HCT116 (cell line): ENCODE data around the gene VDAC1. TPM values are rescaled to one million over a fixed set of nuclear protein-coding genes. Genes with fewer than 3 reads are reported as not detected.

Experiments
- ATAC-seq: fragments of 200-7000 bp; cut with Tn5 transposase; 2 replicates; pipeline ENCODE4 v1.9.1; 2020; ENCODE audit warnings: mild to moderate bottlenecking, moderate library complexity
- BruUV-seq: library from RNA; stranded (reverse); fragments of 400-500 nt; replicated peaks from 2 replicates; lab custom pipeline; 2021; lab: Mats Ljungman, UMichigan
- CTCF ChIA-PET: fragments of 300-600 bp; sonication (Branson Sonifier 250); formaldehyde crosslinking; loops from one replicate; lab custom pipeline; 2021; ENCODE audit warnings: antibody characterized with exemption; lab: Charles Lee
- POLR2A ChIA-PET: fragments of 300-600, 350-600 bp; sonication (Branson Sonifier 250); formaldehyde crosslinking; loops from one replicate; lab custom pipeline; 2021; ENCODE audit warnings: antibody characterized with exemption; lab: Charles Lee
- RAD21 ChIA-PET, 2 experiments: fragments of 300-600 bp; sonication (Branson Sonifier 250); formaldehyde crosslinking; loops; one replicate each; lab custom pipeline; 2023; ENCODE audit warnings: low total read pairs in 2 of 2; ENCODE audit not compliant: uncharacterized antibody in 2 of 2, unreplicated experiment in 2 of 2, low non-redundant PET in 1 of 2; lab: Charles Lee
- DNase-seq: peaks from one replicate; pipeline ENCODE4 v3.0.0-alpha.2; 2010; ENCODE audit warnings: low read depth, low spot score
- H2AFZ ChIP-seq: fragments of 200-600 bp; shearing (Covaris generic), sonication (generic); 2 replicates; pipeline ENCODE4 v1.6.1; 2017; ENCODE audit warnings: low read depth, mixed run types, mixed read lengths, antibody characterized with exemption, low read length; ENCODE audit not compliant: poor library complexity, severe bottlenecking
- H3K27ac ChIP-seq: 2 replicates; pipeline ENCODE4 v1.5.1; 2012; ENCODE audit warnings: low read depth, low read length
- H3K27me3 ChIP-seq: fragments of 200-600 bp; sonication (generic); 2 replicates; pipeline ENCODE4 v1.6.1; 2016; ENCODE audit warnings: mixed run types, low read length, mixed read lengths; ENCODE audit not compliant: insufficient read depth
- H3K36me3 ChIP-seq, 2 experiments: fragments of 200-500 bp in 1 of 2; fragments of 200-600 bp in 1 of 2; sonication (Bioruptor generic) in 1 of 2; sonication (generic) in 1 of 2; 2 replicates each; pipeline versions ENCODE4 v1.5.1 to v1.6.1; 2014 to 2016; ENCODE audit warnings: low read length in 2 of 2, inconsistent platforms in 1 of 2, mixed read lengths in 1 of 2, mixed run types in 1 of 2; ENCODE audit not compliant: insufficient read depth in 2 of 2, control insufficient read depth in 1 of 2
- H3K4me1 ChIP-seq, 2 experiments: fragments of 200-600 bp in 1 of 2; sonication (generic) in 1 of 2; 2 replicates each; pipeline versions ENCODE4 v1.5.1 to v1.6.1; 2012 to 2017; ENCODE audit warnings: low read length in 2 of 2, inconsistent platforms in 1 of 2, mild to moderate bottlenecking in 1 of 2, mixed read lengths in 1 of 2, mixed run types in 1 of 2, moderate library complexity in 1 of 2; ENCODE audit not compliant: insufficient read depth in 2 of 2, control insufficient read depth in 1 of 2
- H3K4me2 ChIP-seq: fragments of 200-600 bp; sonication (generic); 2 replicates; pipeline ENCODE4 v1.6.1; 2017; ENCODE audit warnings: mixed run types, low read length, mixed read lengths
- H3K4me3 ChIP-seq, 2 experiments: fragments of 200-600 bp in 1 of 2; sonication (generic) in 1 of 2; replicated peaks in 1 of 2; 2 replicates each; pipeline ENCODE4 v1.5.1; 2011 to 2016; ENCODE audit warnings: low read length in 2 of 2, control low read depth in 1 of 2, low read depth in 1 of 2, mild to moderate bottlenecking in 1 of 2, mixed read lengths in 1 of 2, mixed run types in 1 of 2
- H3K79me2 ChIP-seq: fragments of 200-600 bp; sonication (generic); 2 replicates; pipeline ENCODE4 v1.6.1; 2017; ENCODE audit warnings: mild to moderate bottlenecking, mixed run types, low read length, moderate library complexity, mixed read lengths; ENCODE audit not compliant: insufficient read depth
- H3K9ac ChIP-seq: fragments of 200-600 bp; sonication (generic); 2 replicates; pipeline ENCODE4 v1.6.1; 2016; ENCODE audit warnings: low read length, mixed read lengths
- H3K9me2 ChIP-seq: fragments of 200-600 bp; sonication (generic), shearing (Covaris generic); 2 replicates; pipeline ENCODE4 v1.6.1; 2017; ENCODE audit warnings: mixed run types, mild to moderate bottlenecking, moderate library complexity; ENCODE audit not compliant: insufficient read depth
- H3K9me3 ChIP-seq, 2 experiments: fragments of 200-500 bp in 1 of 2; fragments of 200-600 bp in 1 of 2; sonication (Bioruptor generic) in 1 of 2; sonication (generic) in 1 of 2; 2 replicates each; pipeline ENCODE4 v1.6.1; 2014 to 2017; ENCODE audit warnings: low read length in 2 of 2, mixed read lengths in 2 of 2, inconsistent platforms in 1 of 2, low read depth in 1 of 2, mild to moderate bottlenecking in 1 of 2, mixed run types in 1 of 2, moderate library complexity in 1 of 2; ENCODE audit not compliant: control insufficient read depth in 1 of 2, insufficient read depth in 1 of 2
- H4K20me1 ChIP-seq: fragments of 200-600 bp; sonication (generic), shearing (Covaris generic); 2 replicates; pipeline ENCODE4 v1.6.1; 2017; ENCODE audit warnings: mixed run types, mild to moderate bottlenecking, moderate library complexity; ENCODE audit not compliant: insufficient read depth
- CBX3 ChIP-seq: IDR thresholded peaks from 2 replicates; pipeline ENCODE4 v1.6.1; 2012; ENCODE audit warnings: low read depth
- CEBPB ChIP-seq: IDR thresholded peaks from 2 replicates; pipeline ENCODE4 v1.6.1; 2012; ENCODE audit warnings: low read depth
- EGR1 ChIP-seq: IDR thresholded peaks from 2 replicates; pipeline ENCODE4 v1.6.1; 2012; ENCODE audit warnings: low read depth
- ELF1 ChIP-seq: IDR thresholded peaks from 2 replicates; pipeline ENCODE4 v1.6.1; 2012; ENCODE audit warnings: low read depth, borderline replicate concordance
- EZH2 ChIP-seq: fragments of 200-600 bp; sonication (generic); IDR thresholded peaks from 2 replicates; pipeline ENCODE4 v1.6.1; 2017; ENCODE audit warnings: antibody characterized with exemption, mixed run types
- FOSL1 ChIP-seq: IDR thresholded peaks from 2 replicates; pipeline ENCODE4 v1.6.1; 2012; ENCODE audit warnings: low read depth
- JUND ChIP-seq: IDR thresholded peaks from 2 replicates; pipeline ENCODE4 v1.6.1; 2012
- MAX ChIP-seq: IDR thresholded peaks from 2 replicates; pipeline ENCODE4 v1.6.1; 2012
- POLR2A ChIP-seq: IDR thresholded peaks from 2 replicates; pipeline ENCODE4 v1.7.0; 2011; ENCODE audit warnings: borderline replicate concordance; ENCODE audit not compliant: insufficient read depth, insufficient read length; ENCODE audit errors: extremely low read depth
- POLR2AphosphoS5 ChIP-seq: IDR thresholded peaks from 2 replicates; pipeline ENCODE4 v1.6.1; 2011; ENCODE audit warnings: mild to moderate bottlenecking, low read depth, low read length, moderate library complexity
- RAD21 ChIP-seq: IDR thresholded peaks from 2 replicates; pipeline ENCODE4 v1.6.1; 2012; ENCODE audit warnings: low read depth, mild to moderate bottlenecking
- SIN3A ChIP-seq: IDR thresholded peaks from 2 replicates; pipeline ENCODE4 v1.6.1; 2012; ENCODE audit warnings: low read depth
- SP1 ChIP-seq: IDR thresholded peaks from 2 replicates; pipeline ENCODE4 v1.6.1; 2012; ENCODE audit warnings: low read depth
- SRF ChIP-seq: IDR thresholded peaks from 2 replicates; pipeline ENCODE4 v1.6.1; 2012; ENCODE audit warnings: low read depth
- TCF7L2 ChIP-seq: IDR thresholded peaks from 2 replicates; pipeline ENCODE4 v1.7.0; 2011; ENCODE audit warnings: borderline replicate concordance, inconsistent platforms; ENCODE audit not compliant: insufficient read depth, insufficient read length; ENCODE audit errors: extremely low read depth
- ZFX ChIP-seq: fragments of 450-650 bp; IDR thresholded peaks from 2 replicates; pipeline ENCODE4 v1.6.1; 2017
- ZNF274 ChIP-seq: fragments of 200-500 bp; sonication (Bioruptor generic); IDR thresholded peaks from 2 replicates; pipeline ENCODE4 v1.6.1; 2014; ENCODE audit warnings: mild to moderate bottlenecking, low read depth, low read length, inconsistent platforms
- intact Hi-C: fragments of 100-400 bp; cut with micrococcal nuclease; formaldehyde crosslinking; loops from 2 replicates; pipeline ENCODE4 v1.10.0; 2022
- total RNA-seq: library from RNA; stranded (reverse); gene quantifications from one replicate; pipeline ENCODE4 v1.2.1, GENCODE V29; 2021; ENCODE audit not compliant: unreplicated experiment
- TF ChIP-seq, protein P1 (sequence below): IDR thresholded peaks from 2 replicates; pipeline ENCODE4 v1.6.1; 2012
- TF ChIP-seq, protein P2 (sequence below): IDR thresholded peaks from 2 replicates; pipeline ENCODE4 v1.6.1; 2011; ENCODE audit warnings: mild to moderate bottlenecking, low read length, moderate library complexity; ENCODE audit not compliant: insufficient replicate concordance; ENCODE audit errors: extremely low read depth
- TF ChIP-seq, protein P3 (sequence below): IDR thresholded peaks from 2 replicates; pipeline ENCODE4 v1.6.1; 2012; ENCODE audit warnings: low read depth

VDAC1 gene
- total RNA-seq, 1 experiment from 2014 or later, result 269 TPM

DNA sequence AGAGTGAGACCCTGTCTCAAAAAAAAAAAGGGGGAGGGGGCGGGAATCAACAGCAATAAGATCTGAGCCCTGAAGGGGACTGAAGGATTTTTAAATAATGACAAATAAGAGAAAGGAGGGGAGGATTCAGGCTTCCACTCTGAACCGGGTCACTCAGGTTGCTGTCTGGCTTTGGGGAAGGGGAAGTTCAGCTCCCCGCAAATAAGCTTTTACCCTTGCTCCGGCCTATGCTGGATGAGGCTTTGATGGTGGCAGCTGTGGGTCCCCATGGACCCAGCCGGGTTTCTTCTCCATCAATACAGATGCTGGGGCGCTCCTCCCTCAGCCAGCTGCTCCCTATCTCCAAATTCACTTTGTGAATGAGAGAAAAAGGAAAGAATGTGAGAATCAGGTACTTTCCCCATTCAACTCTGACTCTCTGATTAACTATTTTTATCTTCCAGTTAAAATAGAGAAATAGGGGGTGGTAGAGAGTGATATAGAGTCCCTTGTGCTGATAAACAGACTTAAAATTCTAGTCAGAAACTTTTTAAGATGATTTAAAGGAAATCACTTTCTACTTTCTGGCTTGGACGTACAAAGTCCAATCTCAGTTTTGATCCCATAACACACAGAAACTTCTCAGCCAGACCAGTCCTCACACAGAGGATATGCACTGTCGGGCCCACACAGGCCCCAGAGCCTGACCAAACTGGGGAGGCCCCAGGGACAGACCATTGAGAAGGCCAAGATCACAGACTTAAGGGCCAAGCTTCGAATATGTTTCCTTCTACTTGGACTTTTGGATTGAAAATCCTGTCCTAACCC is 76.0 kb downstream of the VDAC1 start:
- Histone ChIP-seq H3K9ac (no peak overlapping the region), H3K9me2 (no peaks in the 10 kb centered on the region), H3K36me3 (no peaks in the 10 kb centered on the region), H3K4me1 (no peaks in the 10 kb centered on the region), H4K20me1 (no peaks in the 10 kb centered on the region), H3K9me3 (no peaks in the 10 kb centered on the region), H3K4me3 (no peak overlapping the region), H2AFZ (no peak overlapping the region), H3K27ac (no peak overlapping the region), H3K4me2 (no peak overlapping the region), H3K27me3 (peaks cover 12% of the 10 kb centered on the region), H3K79me2 (no peaks in the 10 kb centered on the region)
- CTCF ChIA-PET, result no interaction called here
- intact Hi-C loops, result no loop called here
- RAD21 ChIA-PET, result no interaction called here
- POLR2A ChIA-PET, result no interaction called here
- TF ChIP-seq CBX3 (no peak), SRF (no peak), SP1 (no peak), ELF1 (no peak), ZNF274 (no peak), RAD21 (no peak), TCF7L2 (no peak), CEBPB (no peak), MAX (no peak), FOSL1 (no peak), EZH2 (no peak), SIN3A (no peak), POLR2AphosphoS5 (no peak), ZFX (no peak), JUND (no peak), EGR1 (no peak), POLR2A (no peak)
- TF ChIP-seq, protein P1, sequence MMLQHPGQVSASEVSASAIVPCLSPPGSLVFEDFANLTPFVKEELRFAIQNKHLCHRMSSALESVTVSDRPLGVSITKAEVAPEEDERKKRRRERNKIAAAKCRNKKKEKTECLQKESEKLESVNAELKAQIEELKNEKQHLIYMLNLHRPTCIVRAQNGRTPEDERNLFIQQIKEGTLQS, result no peak
- TF ChIP-seq, protein P2, sequence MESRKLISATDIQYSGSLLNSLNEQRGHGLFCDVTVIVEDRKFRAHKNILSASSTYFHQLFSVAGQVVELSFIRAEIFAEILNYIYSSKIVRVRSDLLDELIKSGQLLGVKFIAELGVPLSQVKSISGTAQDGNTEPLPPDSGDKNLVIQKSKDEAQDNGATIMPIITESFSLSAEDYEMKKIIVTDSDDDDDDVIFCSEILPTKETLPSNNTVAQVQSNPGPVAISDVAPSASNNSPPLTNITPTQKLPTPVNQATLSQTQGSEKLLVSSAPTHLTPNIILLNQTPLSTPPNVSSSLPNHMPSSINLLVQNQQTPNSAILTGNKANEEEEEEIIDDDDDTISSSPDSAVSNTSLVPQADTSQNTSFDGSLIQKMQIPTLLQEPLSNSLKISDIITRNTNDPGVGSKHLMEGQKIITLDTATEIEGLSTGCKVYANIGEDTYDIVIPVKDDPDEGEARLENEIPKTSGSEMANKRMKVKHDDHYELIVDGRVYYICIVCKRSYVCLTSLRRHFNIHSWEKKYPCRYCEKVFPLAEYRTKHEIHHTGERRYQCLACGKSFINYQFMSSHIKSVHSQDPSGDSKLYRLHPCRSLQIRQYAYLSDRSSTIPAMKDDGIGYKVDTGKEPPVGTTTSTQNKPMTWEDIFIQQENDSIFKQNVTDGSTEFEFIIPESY, result no peak
- TF ChIP-seq, protein P3, sequence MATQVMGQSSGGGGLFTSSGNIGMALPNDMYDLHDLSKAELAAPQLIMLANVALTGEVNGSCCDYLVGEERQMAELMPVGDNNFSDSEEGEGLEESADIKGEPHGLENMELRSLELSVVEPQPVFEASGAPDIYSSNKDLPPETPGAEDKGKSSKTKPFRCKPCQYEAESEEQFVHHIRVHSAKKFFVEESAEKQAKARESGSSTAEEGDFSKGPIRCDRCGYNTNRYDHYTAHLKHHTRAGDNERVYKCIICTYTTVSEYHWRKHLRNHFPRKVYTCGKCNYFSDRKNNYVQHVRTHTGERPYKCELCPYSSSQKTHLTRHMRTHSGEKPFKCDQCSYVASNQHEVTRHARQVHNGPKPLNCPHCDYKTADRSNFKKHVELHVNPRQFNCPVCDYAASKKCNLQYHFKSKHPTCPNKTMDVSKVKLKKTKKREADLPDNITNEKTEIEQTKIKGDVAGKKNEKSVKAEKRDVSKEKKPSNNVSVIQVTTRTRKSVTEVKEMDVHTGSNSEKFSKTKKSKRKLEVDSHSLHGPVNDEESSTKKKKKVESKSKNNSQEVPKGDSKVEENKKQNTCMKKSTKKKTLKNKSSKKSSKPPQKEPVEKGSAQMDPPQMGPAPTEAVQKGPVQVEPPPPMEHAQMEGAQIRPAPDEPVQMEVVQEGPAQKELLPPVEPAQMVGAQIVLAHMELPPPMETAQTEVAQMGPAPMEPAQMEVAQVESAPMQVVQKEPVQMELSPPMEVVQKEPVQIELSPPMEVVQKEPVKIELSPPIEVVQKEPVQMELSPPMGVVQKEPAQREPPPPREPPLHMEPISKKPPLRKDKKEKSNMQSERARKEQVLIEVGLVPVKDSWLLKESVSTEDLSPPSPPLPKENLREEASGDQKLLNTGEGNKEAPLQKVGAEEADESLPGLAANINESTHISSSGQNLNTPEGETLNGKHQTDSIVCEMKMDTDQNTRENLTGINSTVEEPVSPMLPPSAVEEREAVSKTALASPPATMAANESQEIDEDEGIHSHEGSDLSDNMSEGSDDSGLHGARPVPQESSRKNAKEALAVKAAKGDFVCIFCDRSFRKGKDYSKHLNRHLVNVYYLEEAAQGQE, result no peak
- no peak for ATAC-seq
- DNase-seq, result no peak
- no TSS peak for BruUV-seq
